Measurements from ENCODE around the gene PTTG1IP2.
"Not testable (repeated sequence)": the region's sequence is repeated elsewhere in the genome, so short reads cannot be mapped to it uniquely, and the experiment has no call there.

PTTG1IP2 gene

DNA sequence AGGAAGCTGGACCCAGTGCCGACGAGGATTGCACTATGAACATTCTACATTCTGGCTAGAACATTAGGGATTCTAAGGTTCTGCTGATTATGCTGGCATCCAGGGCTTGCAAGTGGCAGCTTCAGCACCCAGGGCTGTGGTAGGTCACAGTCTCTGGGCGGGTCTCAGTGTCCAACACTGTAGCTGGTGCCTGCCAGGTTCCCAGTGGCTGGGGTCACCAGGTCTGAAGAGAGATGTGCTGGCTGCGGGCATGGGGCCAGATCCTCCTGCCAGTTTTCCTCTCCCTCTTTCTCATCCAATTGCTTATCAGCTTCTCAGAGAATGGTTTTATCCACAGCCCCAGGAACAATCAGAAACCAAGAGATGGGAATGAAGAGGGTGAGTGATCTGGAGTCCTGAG is at the start of gene PTTG1IP2:
PTTG1IP2 (plus strand) TSS at position 86 of the 400 bp plus-strand sequence; CDS start at position 234, 148 bp downstream.
- DNase-seq (ENCODE audit: low spot score), result no peak

DNA sequence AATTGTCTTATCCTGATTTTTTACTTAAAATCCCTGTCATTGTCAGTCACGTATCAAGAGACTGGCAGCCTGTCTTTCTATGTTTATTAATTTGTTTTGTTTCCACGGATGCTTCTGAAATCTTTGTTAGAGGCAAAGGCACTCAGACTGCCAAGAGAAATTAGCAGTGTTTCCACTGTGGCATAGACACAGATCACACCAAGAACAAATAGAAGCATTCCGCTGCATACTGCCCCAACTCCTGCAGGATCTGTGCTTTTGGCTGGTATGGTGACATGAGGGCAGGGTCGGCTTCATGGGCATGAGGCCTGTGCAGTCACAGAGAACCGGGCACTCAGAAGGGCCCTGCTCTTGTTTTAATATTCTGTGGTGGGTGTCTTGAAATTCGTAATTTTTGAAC is 47.8 kb upstream of the PTTG1IP2 start:
- DNase-seq (ENCODE audit: low spot score), result no peak

DNA sequence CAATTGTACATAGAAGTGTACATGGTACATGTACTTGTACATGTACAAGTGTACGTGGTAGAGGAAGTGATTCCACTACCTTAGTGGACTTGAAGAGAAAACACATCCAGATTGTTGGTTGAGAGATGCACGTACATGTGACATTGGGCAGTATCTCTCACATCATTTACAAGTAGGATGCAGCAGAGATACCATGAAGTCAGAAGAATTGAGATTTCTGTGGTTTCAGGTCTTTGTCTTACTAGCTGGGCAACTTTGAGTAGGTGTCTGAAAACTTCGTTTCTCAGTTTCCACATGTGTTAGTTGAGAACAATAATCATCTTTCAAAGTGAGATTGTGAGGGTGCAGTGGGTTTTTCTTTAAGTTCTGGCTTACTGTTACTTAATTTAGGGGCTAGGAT is 44.7 kb upstream of the PTTG1IP2 start:
- DNase-seq (ENCODE audit: low spot score), result no peak

DNA sequence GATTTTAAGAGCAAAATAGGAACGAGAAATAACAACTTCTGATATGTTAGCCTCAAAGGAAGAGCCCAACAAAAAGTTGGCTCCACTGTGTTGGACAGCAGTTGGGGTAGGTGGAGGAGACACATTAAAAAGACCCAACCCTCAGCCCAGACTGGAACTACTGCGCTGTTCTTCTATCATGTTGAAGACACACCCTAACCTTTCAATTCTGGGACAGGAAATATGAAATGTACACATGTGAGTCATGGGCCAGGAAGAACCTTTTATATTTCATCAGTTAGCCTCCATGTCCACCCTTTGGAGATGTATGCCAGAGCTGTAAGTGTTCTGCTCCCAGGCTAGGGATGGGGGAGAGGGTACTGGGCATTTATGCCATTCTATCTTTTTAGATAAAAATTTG is 44.1 kb upstream of the PTTG1IP2 start:
- DNase-seq (ENCODE audit: low spot score), result no peak

DNA sequence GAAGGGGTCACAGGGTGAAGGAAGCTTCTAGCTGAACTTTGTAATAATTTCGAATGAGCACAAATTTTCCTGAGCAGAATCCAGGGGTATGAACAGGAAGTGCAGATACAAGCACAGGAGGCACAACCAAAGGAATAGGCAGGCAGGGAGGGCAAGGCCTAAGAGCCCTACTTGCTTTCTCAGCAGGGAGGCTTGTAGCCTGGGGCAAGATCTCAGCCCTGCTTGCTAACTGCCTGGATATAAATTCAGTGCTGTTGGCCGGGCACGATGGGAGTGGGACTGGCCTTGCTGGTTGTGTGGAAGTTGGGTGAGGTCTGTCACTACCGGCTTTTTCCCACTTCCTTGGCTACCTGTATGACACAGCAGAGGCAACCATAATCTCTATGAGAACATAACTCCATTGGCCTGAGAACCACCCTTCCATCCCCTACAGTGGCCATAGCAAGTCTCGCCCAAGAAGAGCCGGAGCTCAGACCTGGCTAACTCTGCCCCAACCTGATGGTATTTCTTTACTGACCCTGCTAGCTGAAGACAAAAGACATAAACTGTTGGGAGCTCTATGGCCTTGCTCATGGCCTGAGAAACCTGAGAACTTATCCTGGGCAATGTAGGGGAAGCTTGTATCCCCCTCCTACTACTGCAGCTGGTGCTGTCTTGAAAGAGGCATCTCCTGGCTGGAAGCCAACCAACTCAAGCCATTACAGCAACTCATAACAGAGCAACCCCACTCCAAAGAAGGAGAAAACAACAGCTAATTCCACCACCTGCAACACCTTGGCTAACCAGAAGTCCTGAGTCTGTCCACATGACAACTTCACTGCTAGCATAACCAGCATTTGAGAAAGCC is 38.6 kb upstream of the PTTG1IP2 start:
- no peak for DNase-seq (ENCODE audit: low spot score)

DNA sequence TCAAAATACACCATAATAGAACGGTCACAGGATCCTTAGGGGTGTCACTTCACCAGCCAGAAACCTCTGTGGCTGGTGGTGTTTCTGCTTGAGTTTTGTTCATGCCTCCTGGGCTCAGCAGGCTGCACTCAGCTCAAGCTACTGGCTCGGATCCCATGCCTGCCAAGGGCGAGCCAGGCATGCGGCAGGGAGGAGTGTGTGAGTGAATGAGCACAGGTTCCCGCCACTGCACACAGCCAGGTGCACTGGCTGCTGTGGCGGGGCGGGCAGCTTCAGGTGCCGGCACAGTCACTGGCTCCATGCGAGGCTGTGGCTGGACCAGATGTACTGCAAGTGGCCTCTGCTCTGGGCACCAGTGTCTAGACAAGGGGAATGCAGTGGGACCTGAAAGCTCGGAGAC is 36.7 kb upstream of the PTTG1IP2 start:
- no peak for DNase-seq (ENCODE audit: low spot score)

DNA sequence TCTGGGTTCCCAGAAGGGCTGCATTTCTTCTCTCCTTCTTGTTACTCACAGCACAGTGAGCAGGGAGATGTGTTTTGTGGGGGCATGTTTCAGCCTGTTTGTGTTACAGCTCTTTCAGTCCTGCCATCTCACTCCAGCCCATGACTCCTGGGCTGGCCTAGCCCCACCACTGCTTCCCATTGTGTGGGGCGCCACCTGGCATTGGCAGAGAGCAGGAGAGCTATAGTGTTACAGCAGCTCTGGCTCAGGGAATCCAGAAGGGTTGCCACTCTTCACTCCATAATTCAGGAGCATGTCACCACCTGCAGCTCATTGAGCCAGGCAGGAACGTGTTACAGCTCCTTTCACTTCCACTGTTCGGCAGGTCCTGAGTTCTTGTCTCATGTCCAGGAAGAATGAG is 36.2 kb upstream of the PTTG1IP2 start:
- DNase-seq (ENCODE audit: low spot score), result no peak

DNA sequence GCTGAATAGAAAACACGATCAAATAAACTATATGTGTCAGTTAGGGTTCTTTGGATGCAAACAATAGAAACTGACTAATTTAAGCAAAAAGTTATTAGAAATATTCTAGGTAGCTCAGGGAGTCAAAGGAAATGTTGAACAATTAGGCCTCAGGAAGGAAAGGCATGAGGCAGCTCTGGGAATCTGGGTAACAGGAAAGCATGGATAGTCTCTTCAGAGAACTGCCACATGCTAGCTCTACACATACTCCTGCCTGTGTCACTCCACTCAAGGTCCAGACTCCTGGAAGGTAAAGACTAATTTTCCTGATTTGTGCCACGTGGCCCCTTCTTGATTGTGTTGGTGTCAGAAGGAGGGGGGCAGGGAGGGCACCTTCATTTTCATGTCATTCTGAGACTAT is 23.8 kb upstream of the PTTG1IP2 start:
- no peak for DNase-seq (ENCODE audit: low spot score)

DNA sequence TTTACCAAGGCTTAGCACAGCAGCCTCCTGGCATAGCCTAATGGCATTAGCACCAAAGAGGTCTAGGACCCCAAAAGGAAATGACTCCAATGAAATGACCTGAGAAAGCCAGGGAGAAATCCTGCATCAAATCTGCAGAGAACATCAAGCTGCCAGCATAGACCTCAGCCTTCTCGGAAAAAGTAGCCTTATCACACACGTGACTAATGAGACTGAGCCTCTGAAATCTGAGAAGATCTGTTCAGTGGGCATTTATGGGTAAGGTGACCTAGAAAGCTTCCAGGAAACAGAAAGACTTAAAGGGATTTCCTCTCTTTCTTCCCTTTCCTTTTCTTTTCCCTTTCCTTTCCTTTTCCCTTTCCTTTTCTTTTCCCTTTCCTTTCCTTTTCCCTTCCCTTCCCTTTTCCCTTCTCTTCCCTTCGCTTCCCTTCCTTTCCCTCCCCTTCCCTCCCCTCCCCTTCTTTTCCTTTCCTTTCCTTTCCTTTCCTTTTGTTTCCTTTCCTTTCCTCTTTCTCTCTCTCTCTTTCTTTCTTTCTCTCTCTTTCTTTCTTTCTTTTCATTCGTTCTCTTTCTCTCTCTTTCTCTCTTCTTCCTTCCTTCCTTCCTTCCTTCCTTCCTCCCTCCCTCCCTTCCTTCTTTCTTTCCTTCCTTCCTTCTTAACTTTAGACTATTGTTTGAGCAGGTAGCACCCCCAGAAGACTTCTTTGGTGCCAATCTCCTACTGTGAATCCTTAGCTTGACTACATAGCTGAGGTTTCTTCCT is 23.1 kb upstream of the PTTG1IP2 start:
- DNase-seq (ENCODE audit: low spot score), result no peak

DNA sequence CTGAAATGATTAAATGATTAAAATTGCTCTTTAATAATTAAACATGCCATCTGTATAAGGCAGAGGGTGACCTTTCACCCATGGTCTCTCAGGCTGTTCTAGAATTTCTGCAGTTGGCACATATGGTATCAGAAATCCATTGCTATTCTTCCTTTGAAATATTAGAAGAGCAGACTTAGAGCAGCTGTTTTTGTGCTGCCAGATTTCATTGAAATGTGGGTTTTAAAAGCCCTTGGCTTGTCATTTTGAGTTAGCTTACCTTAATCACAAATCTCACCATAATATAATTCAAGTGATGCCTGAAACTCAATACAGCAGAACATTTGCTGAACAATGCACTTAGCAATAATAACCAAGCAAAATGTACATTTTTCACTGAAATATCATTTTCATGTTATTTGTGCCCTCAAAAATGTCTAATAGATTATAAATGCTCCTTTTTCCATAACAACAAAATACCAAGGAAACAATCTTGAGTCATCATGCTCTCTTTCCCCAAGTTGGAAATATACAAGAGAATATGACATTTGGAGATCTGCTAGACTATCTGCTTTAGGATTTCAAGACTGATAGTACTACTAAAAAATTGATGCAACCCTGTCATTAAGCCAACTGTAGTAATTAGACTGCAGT is 16.1 kb upstream of the PTTG1IP2 start:
- DNase-seq (ENCODE audit: low spot score), result no peak

DNA sequence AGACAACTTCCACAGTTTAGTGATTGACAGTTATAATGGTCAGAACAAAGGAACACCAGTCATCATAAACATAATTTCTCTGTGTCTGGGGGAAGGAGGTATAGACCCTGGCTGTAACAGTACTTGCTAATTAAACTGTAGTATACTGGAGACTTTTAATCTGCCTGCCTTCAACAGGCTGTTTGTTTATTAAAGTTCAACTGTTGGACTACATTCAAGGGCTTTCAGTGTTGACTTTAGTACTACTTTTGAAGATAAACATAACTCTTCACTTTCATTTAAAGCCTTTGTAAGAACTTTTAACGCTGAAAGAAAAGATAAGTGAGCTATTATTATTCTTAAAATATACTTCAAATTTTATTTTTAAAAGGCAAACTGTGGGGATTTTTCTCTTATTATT is 15.5 kb upstream of the PTTG1IP2 start:
- no peak for DNase-seq (ENCODE audit: low spot score)

DNA sequence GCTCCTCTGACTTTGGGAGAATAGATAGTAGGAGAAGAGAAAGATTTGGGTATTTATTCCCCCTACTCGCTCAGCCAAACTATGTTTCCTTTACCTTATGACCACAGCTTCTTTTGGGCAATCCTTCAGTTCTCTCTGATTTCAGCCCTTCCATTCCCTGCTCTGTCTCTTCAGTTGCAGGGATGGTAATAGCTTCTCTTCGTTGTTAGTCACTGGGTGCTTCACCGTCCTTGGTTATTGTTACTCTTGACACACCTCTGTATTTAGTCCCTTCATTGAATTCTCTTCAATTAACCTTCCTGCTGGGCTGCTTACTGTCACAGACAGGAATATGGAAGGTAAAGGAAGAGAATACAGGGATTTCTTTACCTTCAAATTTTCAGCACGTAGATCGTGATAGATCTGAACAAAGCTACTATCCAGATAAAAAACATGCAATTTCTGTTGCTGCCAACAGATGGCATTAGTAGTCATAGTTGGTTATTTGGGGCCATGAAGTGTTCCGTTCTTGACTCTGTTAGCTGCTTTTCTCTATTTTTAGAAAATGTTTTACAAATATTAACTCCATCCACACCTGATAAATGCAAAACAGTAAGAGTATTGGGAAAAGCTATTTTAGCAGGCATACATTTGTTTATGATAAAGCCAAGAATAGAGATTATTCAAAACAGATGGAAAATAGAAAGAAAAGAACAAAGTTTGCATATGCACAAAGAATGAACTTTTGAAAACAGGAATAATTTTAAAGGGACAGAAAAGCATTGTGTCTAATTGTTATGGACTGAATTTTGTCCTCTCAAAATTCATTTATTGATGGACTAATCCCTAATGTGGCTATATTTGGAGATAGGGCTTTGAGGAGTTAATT is 14.0 kb upstream of the PTTG1IP2 start:
- peak; percentile 20 for DNase-seq (ENCODE audit: low spot score)

DNA sequence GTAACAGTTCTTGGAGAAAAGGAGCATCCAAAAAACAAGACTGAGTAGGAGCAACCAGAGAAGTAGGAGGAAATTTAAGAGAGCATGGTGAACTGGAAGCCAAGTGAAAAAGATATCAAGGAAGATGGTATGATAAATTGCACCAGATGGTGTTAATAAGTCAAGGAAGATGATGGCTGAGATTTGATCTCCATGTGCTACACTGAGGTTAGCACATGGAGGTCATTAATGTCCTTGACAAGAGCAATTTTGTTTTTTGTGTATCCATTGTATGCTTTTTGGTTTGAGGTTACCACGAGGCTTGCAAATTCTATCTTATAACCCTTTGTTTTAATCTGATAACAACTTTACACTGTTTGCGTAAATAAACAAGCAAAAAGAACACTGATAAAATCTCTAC is 11.3 kb upstream of the PTTG1IP2 start:
- no peak for DNase-seq (ENCODE audit: low spot score)

DNA sequence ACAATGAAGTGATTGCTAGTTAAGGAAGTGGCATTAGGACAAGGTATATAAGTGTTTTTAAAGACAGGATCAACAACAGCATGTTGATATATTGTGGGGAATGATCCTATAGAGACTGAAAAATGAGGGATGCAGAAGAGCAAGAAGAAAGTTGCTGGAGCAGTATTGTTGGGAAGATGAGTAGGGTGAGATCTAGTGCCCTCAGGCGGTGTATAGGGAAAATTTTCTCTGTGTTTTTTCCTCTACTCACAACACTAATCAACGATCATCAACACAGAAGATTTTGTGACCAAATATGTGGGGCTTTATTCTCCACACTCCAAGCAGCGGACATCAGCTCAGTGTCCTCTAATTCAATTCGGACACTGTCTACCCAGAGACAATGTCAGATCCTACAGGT is 9.6 kb upstream of the PTTG1IP2 start:
- peak; percentile 21 for DNase-seq (ENCODE audit: low spot score)

DNA sequence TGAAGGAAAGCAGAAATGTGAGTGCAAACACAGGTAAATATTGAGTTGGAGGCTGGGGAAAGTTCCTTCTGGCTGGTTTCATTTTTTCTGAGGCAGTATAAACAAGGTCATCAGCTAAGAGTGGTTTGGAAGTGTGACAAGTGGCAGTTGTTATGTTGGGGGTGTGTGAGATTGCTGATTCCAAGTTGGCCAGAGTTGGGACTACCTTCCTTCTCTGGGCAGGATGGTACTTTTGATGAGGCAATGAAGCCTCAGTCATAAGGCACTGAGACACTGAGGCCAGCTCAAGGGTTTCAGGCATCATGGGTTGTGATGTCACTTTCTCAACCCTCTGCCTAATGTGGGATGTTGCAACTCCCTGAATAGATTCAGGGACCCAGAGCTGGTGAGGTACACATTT is 8.2 kb upstream of the PTTG1IP2 start:
- DNase-seq (ENCODE audit: low spot score), result no peak

DNA sequence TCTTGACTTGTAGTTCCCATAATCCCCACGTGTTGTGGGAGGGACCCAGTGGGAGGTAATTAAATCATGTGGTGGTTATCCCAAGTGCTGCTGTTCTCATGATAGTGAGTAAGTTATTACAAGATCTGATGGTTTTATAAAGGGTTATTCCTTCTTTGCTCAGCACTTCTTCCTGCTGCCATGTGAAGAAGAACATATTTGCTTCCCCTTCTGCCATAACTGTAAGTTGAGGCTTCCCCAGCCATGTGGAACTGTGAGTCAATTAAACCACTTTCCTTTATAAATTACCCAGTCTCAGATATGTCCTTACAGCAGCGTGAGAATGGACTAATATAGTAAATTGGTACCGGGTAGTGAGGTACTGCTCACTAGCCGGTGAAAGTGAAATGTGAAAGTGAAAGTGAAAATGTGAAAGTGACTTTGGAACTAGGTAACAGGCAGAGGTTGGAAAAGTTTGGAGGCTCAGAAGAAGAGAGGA is 6.2 kb upstream of the PTTG1IP2 start:
- not testable (repeated sequence) for DNase-seq (ENCODE audit: low spot score)

DNA sequence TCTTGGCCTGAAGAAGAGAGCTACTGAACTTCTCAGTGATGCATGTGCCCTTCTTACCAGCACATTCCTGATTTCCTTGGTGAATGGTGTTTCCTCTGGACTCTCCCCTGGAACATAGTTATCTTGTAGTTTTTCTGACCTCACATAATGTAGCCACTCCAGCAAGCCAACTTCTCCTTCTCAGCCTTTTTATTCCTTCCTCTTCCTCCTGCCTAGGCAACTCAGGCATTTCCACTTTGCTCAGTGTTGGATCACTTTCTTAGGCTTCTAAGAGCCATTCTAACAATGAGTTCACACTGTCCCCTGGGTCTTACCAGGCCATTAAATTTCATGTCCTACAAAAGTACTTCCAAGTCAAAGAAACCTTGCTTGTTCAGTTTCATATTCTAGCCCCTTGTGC is 3.6 kb upstream of the PTTG1IP2 start:
- no peak for DNase-seq (ENCODE audit: low spot score)

DNA sequence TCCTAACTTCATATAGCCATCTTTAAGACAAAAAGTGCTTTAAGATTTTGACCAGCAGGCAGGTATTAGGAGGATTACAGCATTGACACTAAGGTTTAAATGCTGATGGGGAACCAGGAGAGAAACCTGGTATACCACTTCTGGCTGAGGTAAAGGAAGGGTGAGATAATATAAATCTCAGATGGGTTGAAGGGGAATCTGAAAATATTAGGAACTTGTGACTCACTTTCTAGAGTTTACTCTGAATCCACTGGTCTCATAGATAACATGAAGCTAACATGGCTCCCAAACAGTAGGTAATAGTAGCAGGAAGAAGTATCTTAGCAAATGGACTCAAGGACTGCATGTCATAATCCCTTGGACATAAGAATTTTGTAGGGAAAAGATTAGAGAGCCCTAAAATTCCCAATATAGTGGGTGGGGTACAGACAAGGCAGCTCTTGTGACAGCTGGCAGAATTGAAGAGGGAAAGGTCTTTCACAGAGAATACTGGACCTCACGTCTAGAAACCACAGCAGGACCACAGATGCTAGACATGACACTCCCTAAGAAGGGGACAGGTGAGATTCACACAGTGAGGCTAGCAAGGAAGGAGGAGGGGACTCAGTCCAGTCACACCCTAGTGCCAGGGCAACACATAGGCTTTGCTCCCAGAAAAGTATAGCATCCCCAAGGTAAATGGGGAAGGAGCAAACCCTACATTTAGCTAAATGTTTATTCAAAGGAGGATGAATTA is 3.5 kb downstream of the PTTG1IP2 start:
- no peak for DNase-seq (ENCODE audit: low spot score)

DNA sequence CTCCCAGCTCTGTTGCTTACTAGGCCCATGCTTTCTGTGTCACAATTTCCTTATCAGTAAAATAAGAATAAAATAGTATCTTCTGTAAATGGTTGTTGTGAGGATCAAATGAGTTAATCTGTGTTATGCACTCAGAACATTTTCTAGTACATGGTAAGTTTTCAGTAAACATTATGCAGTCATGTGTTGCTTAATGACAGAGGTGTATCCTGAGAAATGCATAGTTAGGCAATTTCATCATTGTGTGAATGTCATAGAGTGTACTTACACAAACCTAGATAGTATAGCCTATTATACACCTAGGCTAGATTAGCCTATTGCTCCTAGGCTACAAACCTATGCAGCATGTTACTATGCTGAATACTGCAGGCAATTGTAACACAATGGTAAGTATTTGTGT is 4.4 kb downstream of the PTTG1IP2 start:
- no peak for DNase-seq (ENCODE audit: low spot score)

DNA sequence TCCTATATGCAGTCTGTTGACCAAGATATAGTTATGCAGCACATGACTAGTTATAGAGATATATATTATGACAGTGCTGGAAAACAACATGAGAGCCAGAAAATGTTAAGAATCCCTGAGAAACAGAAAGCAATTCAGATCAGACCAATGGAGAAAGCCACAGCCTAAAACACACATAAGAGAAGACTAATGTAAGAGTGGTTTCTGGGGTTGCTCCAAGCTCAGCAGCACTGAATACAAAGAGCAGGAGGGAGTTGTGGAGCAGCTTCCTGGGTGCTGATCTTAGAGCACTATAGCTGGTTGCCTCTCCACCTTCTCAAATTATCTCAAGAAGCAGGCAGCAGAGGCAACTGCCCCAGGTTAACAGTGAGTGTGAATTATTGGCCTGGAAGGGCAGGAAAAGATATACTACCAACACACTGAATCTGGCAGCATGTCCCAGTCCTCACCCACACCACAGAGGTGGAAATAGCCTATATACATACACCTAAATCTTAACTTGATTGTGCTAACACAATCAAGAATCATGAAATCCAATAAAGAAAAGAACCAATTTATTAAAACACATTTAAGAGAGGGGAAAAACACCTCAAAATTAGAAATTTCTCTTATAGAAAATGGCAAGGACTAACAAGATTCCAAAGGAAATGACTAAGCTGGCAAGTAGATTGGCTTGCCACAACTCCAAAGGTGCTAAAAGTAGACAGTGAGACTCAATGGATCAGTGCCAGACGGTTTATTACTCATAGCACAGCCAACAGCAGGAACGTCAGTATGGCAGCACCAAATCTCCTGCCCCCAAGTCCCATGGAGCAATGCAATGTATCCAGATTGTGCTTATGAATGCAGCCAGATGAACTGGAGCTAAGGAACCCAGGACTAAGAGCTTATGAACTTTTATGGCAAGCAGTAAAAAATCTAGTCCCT is 5.1 kb downstream of the PTTG1IP2 start:
- DNase-seq (ENCODE audit: low spot score), result no peak

Data from HuH-7 (cell line).